Keratinocyte (primary cell): ENCODE measurements around the gene PRG2. TPM values are rescaled to one million over a fixed set of nuclear protein-coding genes. Genes with fewer than 3 reads are reported as not detected.

ENCODE experiments used
- DNase-seq: peaks from one replicate; pipeline ENCODE4 v3.0.0-alpha.2; 2011; ENCODE audit warnings: low read depth, missing footprints, low spot score
- FAIRE-seq: peaks from 2 replicates; lab custom pipeline; 2011; peaks lifted over from hg19 to GRCh38; lab: Jason Lieb, UNC
- H2AFZ ChIP-seq: 2 replicates; pipeline ENCODE4 v1.6.0; 2012; ENCODE audit warnings: low read length, control low read depth, inconsistent platforms; ENCODE audit not compliant: control insufficient read depth
- H3K27ac ChIP-seq: 2 replicates; pipeline ENCODE4 v1.5.1; 2011; ENCODE audit warnings: low read length; ENCODE audit not compliant: control insufficient read depth, insufficient read depth
- H3K27me3 ChIP-seq: 3 replicates; pipeline ENCODE4 v1.6.0; 2011; ENCODE audit warnings: low read length; ENCODE audit not compliant: control insufficient read depth, insufficient read depth; ENCODE audit errors: extremely low read depth
- H3K36me3 ChIP-seq, 2 experiments: 2 replicates in 1 of 2; 3 replicates in 1 of 2; pipeline ENCODE4 v1.5.1; 2011; ENCODE audit warnings: low read length in 2 of 2, mild to moderate bottlenecking in 1 of 2; ENCODE audit not compliant: control insufficient read depth in 2 of 2, insufficient read depth in 2 of 2; ENCODE audit errors: extremely low read depth in 1 of 2
- H3K4me1 ChIP-seq: 3 replicates; pipeline ENCODE4 v1.5.1; 2011; ENCODE audit warnings: low read length; ENCODE audit not compliant: control insufficient read depth, insufficient read depth; ENCODE audit errors: extremely low read depth
- H3K4me2 ChIP-seq: 3 replicates; pipeline ENCODE4 v1.6.0; 2011; ENCODE audit warnings: low read depth, low read length; ENCODE audit not compliant: control insufficient read depth, insufficient read depth; ENCODE audit errors: extremely low read depth
- H3K4me3 ChIP-seq, 3 experiments: fragments of 200-600 bp in 1 of 3; sonication (generic) in 1 of 3; 2 replicates in 2 of 3; 3 replicates in 1 of 3; pipeline ENCODE4 v1.5.1; 2011 to 2016; ENCODE audit warnings: low read length in 3 of 3, mild to moderate bottlenecking in 3 of 3, control low read depth in 2 of 3, inconsistent platforms in 1 of 3, low read depth in 1 of 3, mixed read lengths in 1 of 3, mixed run types in 1 of 3, moderate library complexity in 1 of 3; ENCODE audit not compliant: control insufficient read depth in 2 of 3, insufficient read depth in 2 of 3; ENCODE audit errors: extremely low read depth in 1 of 3
- H3K79me2 ChIP-seq: 2 replicates; pipeline ENCODE4 v1.6.0; 2012; ENCODE audit warnings: low read length; ENCODE audit not compliant: control insufficient read depth, insufficient read depth
- H3K9ac ChIP-seq: 3 replicates; pipeline ENCODE4 v1.6.0; 2011; ENCODE audit warnings: low read length; ENCODE audit not compliant: control insufficient read depth, insufficient read depth; ENCODE audit errors: extremely low read depth
- H3K9me1 ChIP-seq: 3 replicates; pipeline ENCODE4 v1.6.0; 2011; ENCODE audit warnings: low read length; ENCODE audit not compliant: control insufficient read depth, insufficient read depth; ENCODE audit errors: extremely low read depth
- H3K9me3 ChIP-seq: 2 replicates; pipeline ENCODE4 v1.5.1; 2012; ENCODE audit warnings: low read depth, low read length; ENCODE audit not compliant: control insufficient read depth
- H4K20me1 ChIP-seq: 3 replicates; pipeline ENCODE4 v1.6.0; 2011; ENCODE audit warnings: low read length; ENCODE audit not compliant: control insufficient read depth, insufficient read depth; ENCODE audit errors: extremely low read depth
- EZH2 ChIP-seq: IDR thresholded peaks from one replicate; pipeline ENCODE4 v1.6.1; 2012; ENCODE audit warnings: inconsistent platforms, mild to moderate bottlenecking, low read length, moderate library complexity
- dilution Hi-C: fragments of 300-500 bp; cut with MboI; formaldehyde crosslinking; loops from one replicate; pipeline ENCODE4 v1.7.0; 2020; ENCODE audit warnings: low sequenced_read_pairs; ENCODE audit not compliant: extremely low pct_ligation_motif_present
- polyA plus RNA-seq, 5 experiments: library from polyadenylated mRNA; depleted of rRNA in 3 of 5; stranded (reverse) in 3 of 5; stranded (forward) in 1 of 5; unstranded in 1 of 5; fragments of >200 nt; gene quantifications; 1 replicate in 1 of 5; 2 replicates in 3 of 5; 3 replicates in 1 of 5; pipeline versions ENCODE4 v1.2.1 to v1.2.3, GENCODE V29; 2011 to 2012; ENCODE audit warnings: missing spikeins in 2 of 5, low read depth in 1 of 5, low replicate concordance in 1 of 5
- TF ChIP-seq, protein P1 (sequence below), 3 experiments: IDR thresholded peaks in 1 of 3; conservative IDR thresholded peaks in 1 of 3; optimal IDR thresholded peaks in 1 of 3; 2 replicates in 2 of 3; 3 replicates in 1 of 3; pipeline versions ENCODE3 to v1.5.1; 2011; ENCODE audit warnings: low read length in 3 of 3, mild to moderate bottlenecking in 3 of 3, moderate library complexity in 2 of 3, control low read depth in 1 of 3, inconsistent platforms in 1 of 3; ENCODE audit not compliant: insufficient read depth in 2 of 3; ENCODE audit errors: extremely low read depth in 1 of 3

PRG2 gene
- polyA plus RNA-seq, 1 donor (not counting 4 experiments of a cell fraction or from before 2014, with no cell fraction given), result 0.09 TPM

DNA sequence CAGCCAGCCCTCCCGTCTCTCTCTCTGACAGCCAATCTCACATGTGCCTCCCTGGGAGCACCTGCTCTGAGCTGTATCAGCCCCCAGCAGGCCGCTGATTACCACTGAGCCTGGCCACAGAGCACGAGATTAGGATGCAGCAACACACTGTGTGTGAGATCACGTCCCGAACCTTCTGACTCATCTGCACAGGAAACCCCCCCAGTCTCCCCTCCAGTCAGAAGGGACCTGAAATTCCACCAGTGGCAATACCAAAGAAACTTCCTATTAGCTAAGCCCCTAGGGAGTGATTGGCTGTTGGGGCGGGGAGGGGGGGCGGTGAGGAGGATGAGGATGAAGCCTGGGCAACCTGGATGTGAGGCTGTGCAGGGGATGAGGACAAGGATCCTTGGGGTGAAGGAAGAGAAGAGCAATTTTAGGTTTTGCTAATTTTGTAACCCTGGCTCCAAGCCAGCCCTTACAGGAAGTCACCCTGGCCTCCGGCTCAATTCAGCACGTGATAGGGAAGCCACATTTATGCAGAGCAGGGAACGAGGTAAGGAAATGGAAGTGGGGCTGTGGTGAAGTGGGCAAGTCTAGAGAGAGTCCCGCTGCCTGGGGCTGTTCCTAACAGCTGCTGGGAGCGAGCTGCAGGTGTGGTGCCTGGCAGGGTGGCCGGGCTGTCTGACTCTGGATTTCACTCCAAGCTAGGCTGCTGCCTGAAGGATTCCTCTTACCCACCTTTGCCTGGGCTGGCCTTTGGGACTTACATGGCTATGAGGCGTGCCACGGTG is 34.5 kb upstream of the PRG2 start:
- Histone ChIP-seq H3K4me2 (peak overlapping the region; percentile 75), H3K27ac (peak overlapping the region; percentile 98), H3K27me3 (no peaks in the 10 kb centered on the region), H3K9me1 (no peaks in the 10 kb centered on the region), H3K4me3 (peak overlapping the region; percentile 4 to 80 (median 64)), H3K4me1 (peaks cover 42% of the 10 kb centered on the region), H3K36me3 (peaks cover 1 to 22% of the 10 kb centered on the region in 2 experiments), H3K9me3 (no peaks in the 10 kb centered on the region), H3K9ac (peak overlapping the region; percentile 91), H4K20me1 (no peaks in the 10 kb centered on the region), H3K79me2 (peaks cover 36% of the 10 kb centered on the region), H2AFZ (no peak overlapping the region)
- peak; percentile 98 for FAIRE-seq
- TF ChIP-seq EZH2, result no peak
- TF ChIP-seq, protein P1, sequence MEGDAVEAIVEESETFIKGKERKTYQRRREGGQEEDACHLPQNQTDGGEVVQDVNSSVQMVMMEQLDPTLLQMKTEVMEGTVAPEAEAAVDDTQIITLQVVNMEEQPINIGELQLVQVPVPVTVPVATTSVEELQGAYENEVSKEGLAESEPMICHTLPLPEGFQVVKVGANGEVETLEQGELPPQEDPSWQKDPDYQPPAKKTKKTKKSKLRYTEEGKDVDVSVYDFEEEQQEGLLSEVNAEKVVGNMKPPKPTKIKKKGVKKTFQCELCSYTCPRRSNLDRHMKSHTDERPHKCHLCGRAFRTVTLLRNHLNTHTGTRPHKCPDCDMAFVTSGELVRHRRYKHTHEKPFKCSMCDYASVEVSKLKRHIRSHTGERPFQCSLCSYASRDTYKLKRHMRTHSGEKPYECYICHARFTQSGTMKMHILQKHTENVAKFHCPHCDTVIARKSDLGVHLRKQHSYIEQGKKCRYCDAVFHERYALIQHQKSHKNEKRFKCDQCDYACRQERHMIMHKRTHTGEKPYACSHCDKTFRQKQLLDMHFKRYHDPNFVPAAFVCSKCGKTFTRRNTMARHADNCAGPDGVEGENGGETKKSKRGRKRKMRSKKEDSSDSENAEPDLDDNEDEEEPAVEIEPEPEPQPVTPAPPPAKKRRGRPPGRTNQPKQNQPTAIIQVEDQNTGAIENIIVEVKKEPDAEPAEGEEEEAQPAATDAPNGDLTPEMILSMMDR (optimal IDR thresholded peaks at IDR 0.05 in 1 of 3, IDR thresholded peaks at IDR 0.05 in 1 of 3, conservative IDR thresholded peaks at IDR 0.05 in 1 of 3; ENCODE audit: extremely low read depth in 1 of 3, insufficient read depth in 2 of 3, low read length in 3 of 3), result no peak
- dilution Hi-C loops, result no loop called here
- DNase-seq, result peak; percentile 86

DNA sequence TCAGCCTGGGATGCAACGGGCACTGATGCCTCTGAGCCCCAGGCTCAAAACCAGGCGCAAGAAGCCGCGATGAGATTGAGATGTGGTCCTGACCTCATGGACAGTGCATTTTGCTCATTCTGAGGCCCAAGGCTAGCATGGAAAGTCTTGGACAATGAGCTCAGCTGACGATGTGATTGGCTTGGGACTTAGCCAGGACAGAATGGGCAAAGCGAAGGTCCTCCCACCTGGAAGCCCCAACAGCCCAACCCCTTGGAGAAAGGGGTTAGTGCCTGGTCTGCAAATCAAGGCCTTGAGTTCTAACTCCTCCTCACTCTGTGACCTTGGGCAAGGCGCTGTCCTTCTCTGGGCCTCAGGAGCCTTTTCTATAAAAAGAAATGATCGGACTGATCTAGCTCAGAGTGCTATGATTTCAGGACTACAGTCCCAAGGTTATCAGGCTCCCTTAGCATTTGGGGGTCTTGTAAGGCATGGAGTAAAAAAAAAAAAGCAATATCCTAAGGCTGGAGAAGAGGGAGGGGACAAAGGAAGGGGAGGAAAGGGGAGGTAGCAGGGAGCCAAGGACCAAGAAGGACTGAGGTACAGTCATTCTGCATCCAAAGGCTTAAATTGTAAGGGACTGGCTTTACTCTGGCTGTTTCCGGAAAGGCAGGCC is 33.8 kb upstream of the PRG2 start:
- no peaks in the 10 kb centered on the region for H4K20me1 ChIP-seq
- peak overlapping the region; percentile 91 for H3K9ac ChIP-seq
- TF ChIP-seq EZH2, result no peak
- TF ChIP-seq, protein P1 (optimal IDR thresholded peaks at IDR 0.05 in 1 of 3, IDR thresholded peaks at IDR 0.05 in 1 of 3, conservative IDR thresholded peaks at IDR 0.05 in 1 of 3; ENCODE audit: extremely low read depth in 1 of 3, insufficient read depth in 2 of 3, low read length in 3 of 3), result no peak
- no peaks in the 10 kb centered on the region for H3K27me3 ChIP-seq
- H3K9me3 ChIP-seq, result no peaks in the 10 kb centered on the region
- no peaks in the 10 kb centered on the region for H3K9me1 ChIP-seq
- H3K4me1 ChIP-seq, result peaks cover 42% of the 10 kb centered on the region
- DNase-seq, result no peak
- peak; percentile 74 for FAIRE-seq
- peaks cover 39% of the 10 kb centered on the region for H3K79me2 ChIP-seq
- dilution Hi-C loops, result no loop called here
- peaks cover 3 to 23% of the 10 kb centered on the region in 2 experiments for H3K36me3 ChIP-seq
- H3K27ac ChIP-seq, result peak overlapping the region; percentile 98
- no peak overlapping the region for H2AFZ ChIP-seq
- H3K4me3 ChIP-seq, result peak overlapping the region in 1 of 3 experiments; percentile 36
- peak overlapping the region; percentile 75 for H3K4me2 ChIP-seq
